Choroid plexus epithelial cell (primary cell): Measurements from ENCODE around the gene AKR1D1.

Experiments used
- DNase-seq: peaks from one replicate; pipeline ENCODE4 v3.0.0-alpha.2; 2010; ENCODE audit warnings: low read depth
- H3K4me3 ChIP-seq: 2 replicates; pipeline ENCODE4 v1.5.1; 2011; ENCODE audit warnings: low read depth, mild to moderate bottlenecking, control low read depth, low read length, moderate library complexity
- CTCF ChIP-seq: conservative IDR thresholded peaks from 2 replicates; pipeline ENCODE4 v1.5.1; 2011; ENCODE audit warnings: low read depth, mild to moderate bottlenecking, control low read depth, inconsistent platforms, low read length, moderate library complexity

Gene AKR1D1

GRCh38 chr7:138097064-138097741 is 20.9 kb downstream of the AKR1D1 start:
- H3K4me3 ChIP-seq = no peak overlapping the region
- peak; percentile 65 for TF ChIP-seq CTCF
- peak; percentile 59 for DNase-seq

GRCh38 chr7:138099813-138100212 is 23.6 kb downstream of the AKR1D1 start:
- no peak for TF ChIP-seq CTCF
- DNase-seq = no peak

GRCh38 chr7:138105221-138105620 is 29.0 kb downstream of the AKR1D1 start:
- peak; percentile 6 for TF ChIP-seq CTCF
- DNase-seq = peak; percentile 29

More at GRCh38 chr7:138099813-138100212, 23.6 kb downstream of the AKR1D1 start:
- H3K4me3 ChIP-seq = no peak overlapping the region

GRCh38 chr7:138115047-138115446 is 38.8 kb downstream of the AKR1D1 start:
- no peak overlapping the region for H3K4me3 ChIP-seq

More at GRCh38 chr7:138105221-138105620, 29.0 kb downstream of the AKR1D1 start:
- no peak overlapping the region for H3K4me3 ChIP-seq

GRCh38 chr7:138116141-138116540 is 39.9 kb downstream of the AKR1D1 start:
- no peak overlapping the region for H3K4me3 ChIP-seq
- peak; percentile 90 for DNase-seq
- no peak for TF ChIP-seq CTCF

More at GRCh38 chr7:138115047-138115446, 38.8 kb downstream of the AKR1D1 start:
- no peak for DNase-seq
- no peak for TF ChIP-seq CTCF

- TF ChIP-seq CTCF = no peak
- no peak overlapping the region for H3K4me3 ChIP-seq
- DNase-seq = no peak
Observed at GRCh38 chr7:138116892-138117291, 40.6 kb downstream of the AKR1D1 start.
